Cardiac muscle cell (in vitro differentiated cells and primary cell): Measurements from ENCODE around the gene DCUN1D2. TPM values are rescaled to one million over a fixed set of nuclear protein-coding genes. Genes with fewer than 3 reads are reported as not detected.

Source experiments
- DNase-seq, 2 donors: peaks; one replicate each; pipeline versions ENCODE4 v3.0.0 to v3.0.0-alpha.2; 2010 to 2017; ENCODE audit warnings: low read depth in 1 of 2, low spot score in 1 of 2
- H3K27ac ChIP-seq: fragments of 200-600 bp; sonication (generic); 2 replicates; pipeline ENCODE4 v1.5.1; 2016
- H3K27me3 ChIP-seq: fragments of 200-600 bp; sonication (generic); 2 replicates; pipeline ENCODE4 v1.6.0; 2016; ENCODE audit warnings: control low read depth
- H3K36me3 ChIP-seq: fragments of 200-600 bp; sonication (generic); 2 replicates; pipeline ENCODE4 v1.5.1; 2016; ENCODE audit warnings: control low read depth
- H3K4me1 ChIP-seq: fragments of 200-600 bp; sonication (generic); 2 replicates; pipeline ENCODE4 v1.8.1; 2017; ENCODE audit warnings: low read depth, mild to moderate bottlenecking, mixed run types
- H3K4me3 ChIP-seq: fragments of 200-600 bp; sonication (generic); 2 replicates; pipeline ENCODE4 v1.5.1; 2016; ENCODE audit warnings: mild to moderate bottlenecking
- H3K9me3 ChIP-seq: fragments of 200-600 bp; sonication (generic); 2 replicates; pipeline ENCODE4 v1.5.1; 2017; ENCODE audit warnings: low read depth, mild to moderate bottlenecking, control low read depth
- CTCF ChIP-seq: IDR thresholded peaks from 2 replicates; pipeline ENCODE4 v1.5.1; 2012; ENCODE audit warnings: low read depth, mild to moderate bottlenecking, low read length
- polyA plus RNA-seq: library from polyadenylated mRNA; unstranded; fragments of >200 nt; fragmentation: Nextera tagmentation; extraction: Ambion mirVana; gene quantifications from 2 replicates; pipeline ENCODE4 v1.2.1, GENCODE V29; 2016
- total RNA-seq: library from RNA; depleted of rRNA; stranded (reverse); fragments of >200 nt; gene quantifications from 2 replicates; pipeline ENCODE4 v1.2.3, GENCODE V29; 2016

DCUN1D2 gene
- total and polyA plus RNA-seq, 2 experiments from 2014 or later, result 23.7 to 32.4 TPM

- no peaks in the 10 kb centered on the region for H3K4me1 ChIP-seq
- H3K27ac ChIP-seq, result no peak overlapping the region
- H3K4me3 ChIP-seq, result no peak overlapping the region
- H3K9me3 ChIP-seq, result no peaks in the 10 kb centered on the region
- H3K36me3 ChIP-seq, result peaks cover 34% of the 10 kb centered on the region
- H3K27me3 ChIP-seq, result no peaks in the 10 kb centered on the region
- DNase-seq, result no peak
- no peak for TF ChIP-seq CTCF
Measured at GRCh38 chr13:113477724-113478123, 12.8 kb downstream of the DCUN1D2 start.

- peaks cover 34% of the 10 kb centered on the region for H3K36me3 ChIP-seq
- no peak for TF ChIP-seq CTCF
- DNase-seq, result no peak
- H3K27ac ChIP-seq, result no peak overlapping the region
- no peaks in the 10 kb centered on the region for H3K27me3 ChIP-seq
- no peak overlapping the region for H3K4me3 ChIP-seq
- H3K9me3 ChIP-seq, result no peaks in the 10 kb centered on the region
- no peaks in the 10 kb centered on the region for H3K4me1 ChIP-seq
Measured at GRCh38 chr13:113476811-113477210, 13.7 kb downstream of the DCUN1D2 start.

- H3K27ac ChIP-seq, result no peak overlapping the region
- H3K4me1 ChIP-seq, result no peaks in the 10 kb centered on the region
- H3K36me3 ChIP-seq, result peaks cover 34% of the 10 kb centered on the region
- no peaks in the 10 kb centered on the region for H3K9me3 ChIP-seq
- no peaks in the 10 kb centered on the region for H3K27me3 ChIP-seq
- DNase-seq, result no peak
- no peak overlapping the region for H3K4me3 ChIP-seq
- no peak for TF ChIP-seq CTCF
Measured at GRCh38 chr13:113475911-113476310, 14.6 kb downstream of the DCUN1D2 start.

- H3K9me3 ChIP-seq, result no peaks in the 10 kb centered on the region
- no peak for TF ChIP-seq CTCF
- H3K4me1 ChIP-seq, result no peaks in the 10 kb centered on the region
- no peak overlapping the region for H3K4me3 ChIP-seq
- DNase-seq, result no peak
- H3K27ac ChIP-seq, result no peak overlapping the region
- H3K27me3 ChIP-seq, result no peaks in the 10 kb centered on the region
- H3K36me3 ChIP-seq, result peaks cover 34% of the 10 kb centered on the region
Measured at GRCh38 chr13:113475280-113475679, 15.2 kb downstream of the DCUN1D2 start.

GRCh38 chr13:113474179-113474578 lies 16.3 kb downstream of the DCUN1D2 start:
- H3K9me3 ChIP-seq, result no peaks in the 10 kb centered on the region
- H3K4me3 ChIP-seq, result no peak overlapping the region
- no peak for TF ChIP-seq CTCF
- H3K27me3 ChIP-seq, result no peaks in the 10 kb centered on the region
- peak in 1 of 2 donors; percentile 95 for DNase-seq
- H3K36me3 ChIP-seq, result peaks cover 23% of the 10 kb centered on the region
- H3K4me1 ChIP-seq, result no peaks in the 10 kb centered on the region
- H3K27ac ChIP-seq, result no peak overlapping the region
